ES-I3 (cell line): Measurements from ENCODE around the gene PLTP.

Experiments used
- H3K36me3 ChIP-seq: 2 replicates; pipeline ENCODE4 v1.6.1; 2013; ENCODE audit warnings: mild to moderate bottlenecking, low read length, control low read depth, moderate library complexity; ENCODE audit not compliant: insufficient read depth
- H3K4me1 ChIP-seq: 2 replicates; pipeline ENCODE4 v1.6.1; 2013; ENCODE audit warnings: mild to moderate bottlenecking, control low read depth, low read length; ENCODE audit not compliant: insufficient read depth
- H3K9ac ChIP-seq: 2 replicates; pipeline ENCODE4 v1.6.1; 2013; ENCODE audit warnings: low read depth, mild to moderate bottlenecking, low read length, moderate library complexity
- H3K9me3 ChIP-seq: 2 replicates; pipeline ENCODE4 v1.6.1; 2013; ENCODE audit warnings: mild to moderate bottlenecking, low read length, moderate library complexity; ENCODE audit not compliant: control insufficient read depth, insufficient read depth

Gene PLTP

GRCh38 chr20:45918779-45919537 is 7.0 kb upstream of the PLTP start:
- Histone ChIP-seq H3K36me3 (no peaks in the 10 kb centered on the region), H3K4me1 (peaks cover 4% of the 10 kb centered on the region; the same call in 1 of the 2 replicates), H3K9ac (no peak overlapping the region), H3K9me3 (no peaks in the 10 kb centered on the region)

DNA sequence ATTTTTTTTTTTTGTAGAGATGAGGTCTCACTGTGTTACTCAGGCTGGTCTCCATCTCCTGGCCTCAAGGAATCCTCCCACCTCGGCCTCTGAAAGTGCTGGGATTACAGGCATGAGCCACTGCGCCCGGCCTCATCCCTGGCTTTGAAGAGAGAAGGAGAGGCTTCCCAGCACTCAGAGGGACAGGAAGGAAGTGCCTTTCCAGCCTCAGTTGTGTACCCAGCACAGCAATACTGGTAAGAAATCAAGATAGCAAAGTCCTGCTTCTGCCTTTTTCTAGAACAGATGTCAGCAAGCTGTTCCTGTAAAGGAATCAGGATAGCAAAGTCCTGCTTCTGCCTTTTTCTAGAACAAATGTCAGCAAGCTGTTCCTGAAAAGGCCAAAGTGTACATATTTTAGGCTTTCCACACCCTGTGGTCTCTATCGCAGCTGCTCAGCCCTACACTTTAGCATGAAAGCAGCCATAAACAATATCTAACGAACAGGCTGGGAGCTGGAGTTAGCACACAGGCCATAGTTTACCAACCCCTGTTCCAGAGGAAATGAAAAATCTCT is 6.3 kb upstream of the PLTP start:
- H3K9ac ChIP-seq, result no peak overlapping the region
- no peaks in the 10 kb centered on the region for H3K36me3 ChIP-seq
- peaks cover 4% of the 10 kb centered on the region; the same call in 1 of the 2 replicates for H3K4me1 ChIP-seq
- no peaks in the 10 kb centered on the region for H3K9me3 ChIP-seq

- H3K4me1 ChIP-seq, result peaks cover 4% of the 10 kb centered on the region; the same call in 1 of the 2 replicates
- H3K36me3 ChIP-seq, result no peaks in the 10 kb centered on the region
- H3K9ac ChIP-seq, result no peak overlapping the region
- no peaks in the 10 kb centered on the region for H3K9me3 ChIP-seq
Measured at GRCh38 chr20:45917790-45918141, 5.8 kb upstream of the PLTP start.

DNA sequence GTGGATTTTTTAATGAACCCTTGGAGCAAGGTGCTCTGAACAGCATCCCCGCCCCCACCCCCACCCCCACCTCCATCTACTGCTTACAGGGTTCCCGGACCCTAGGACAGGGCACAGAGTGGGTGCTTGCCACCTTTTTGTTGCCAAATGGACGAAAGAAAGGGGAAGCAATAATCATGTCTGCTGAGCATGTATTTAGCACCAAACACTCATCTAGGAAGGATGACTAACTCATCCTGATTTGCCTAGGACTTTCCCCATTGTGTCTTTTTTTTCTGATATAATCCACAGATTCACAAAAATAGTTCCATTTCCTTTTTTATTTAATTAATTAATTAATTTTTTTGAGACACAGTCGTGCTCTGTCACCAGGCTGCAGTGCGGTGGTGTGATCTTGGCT is 1.2 kb upstream of the PLTP start:
- Histone ChIP-seq H3K9ac (no peak overlapping the region), H3K4me1 (no peaks in the 10 kb centered on the region; the same call in 1 of the 2 replicates), H3K9me3 (no peaks in the 10 kb centered on the region), H3K36me3 (peaks cover 3% of the 10 kb centered on the region)

GRCh38 chr20:45912344-45912682 is 358 bp upstream of the PLTP start:
- H3K9ac ChIP-seq, result peak overlapping the region; percentile 73; the same call in 1 of the 2 replicates
- no peaks in the 10 kb centered on the region; the same call in 1 of the 2 replicates for H3K4me1 ChIP-seq
- no peaks in the 10 kb centered on the region for H3K9me3 ChIP-seq
- peaks cover 3% of the 10 kb centered on the region for H3K36me3 ChIP-seq

DNA sequence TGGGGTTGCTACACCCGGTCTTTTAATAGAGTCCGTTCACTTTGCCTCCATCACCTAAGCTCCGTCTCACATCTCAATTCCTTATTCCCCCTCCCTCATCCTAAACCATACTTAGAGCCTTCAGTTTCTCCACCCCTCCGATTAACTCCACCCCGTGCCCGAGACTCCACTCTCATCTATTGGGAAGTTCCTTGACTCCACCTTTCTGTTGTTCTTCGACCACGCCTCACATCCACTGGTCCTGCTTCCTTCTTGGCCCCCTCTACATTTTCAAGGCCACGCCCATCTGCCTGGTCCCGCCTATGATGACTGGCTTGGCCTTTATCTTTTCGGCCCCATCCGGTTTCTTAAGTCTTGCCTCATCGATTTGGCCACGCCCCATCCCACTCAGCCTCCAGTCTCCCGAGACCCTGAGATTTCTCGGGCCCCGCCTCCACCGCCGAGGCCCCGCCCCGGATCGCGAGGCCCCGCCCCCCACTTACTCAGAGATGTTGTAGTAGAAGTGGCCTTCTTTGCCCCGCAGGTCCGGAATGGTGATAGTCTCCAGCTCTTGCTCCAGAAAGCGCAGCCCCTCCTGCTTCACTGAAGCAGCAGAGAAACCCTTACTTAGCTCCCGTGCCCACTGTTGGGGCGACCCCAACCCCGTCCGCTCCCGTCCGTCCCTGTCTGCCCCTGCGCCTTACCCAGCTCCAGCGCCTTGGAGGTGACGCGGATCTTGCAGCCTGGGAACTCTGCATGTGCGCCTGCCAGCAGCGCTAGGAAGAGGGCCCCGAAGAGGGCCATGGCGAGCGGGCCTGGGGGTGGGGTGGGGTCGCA is 1.1 kb downstream of the PLTP start:
- H3K9ac ChIP-seq, result peak overlapping the region; percentile 73

GRCh38 chr20:45909817-45910669 is 1.9 kb downstream of the PLTP start:
- Histone ChIP-seq H3K36me3 (peaks cover 5% of the 10 kb centered on the region), H3K9me3 (no peaks in the 10 kb centered on the region), H3K9ac (peak overlapping the region; percentile 32; the same call in 1 of the 2 replicates), H3K4me1 (no peaks in the 10 kb centered on the region; the same call in 1 of the 2 replicates)

More for the DNA sequence above, 1.1 kb downstream of the PLTP start:
- no peaks in the 10 kb centered on the region for H3K9me3 ChIP-seq
- H3K4me1 ChIP-seq, result no peaks in the 10 kb centered on the region; the same call in 1 of the 2 replicates
- peaks cover 3% of the 10 kb centered on the region for H3K36me3 ChIP-seq

- Histone ChIP-seq H3K36me3 (peaks cover 7% of the 10 kb centered on the region), H3K9ac (no peak overlapping the region), H3K4me1 (no peaks in the 10 kb centered on the region; the same call in 1 of the 2 replicates), H3K9me3 (no peaks in the 10 kb centered on the region)
Measured at GRCh38 chr20:45909336-45909808, 2.6 kb downstream of the PLTP start.

GRCh38 chr20:45908084-45908483 is 3.9 kb downstream of the PLTP start:
- Histone ChIP-seq H3K36me3 (peaks cover 8% of the 10 kb centered on the region), H3K4me1 (no peaks in the 10 kb centered on the region; the same call in 1 of the 2 replicates), H3K9ac (no peak overlapping the region), H3K9me3 (no peaks in the 10 kb centered on the region)

DNA sequence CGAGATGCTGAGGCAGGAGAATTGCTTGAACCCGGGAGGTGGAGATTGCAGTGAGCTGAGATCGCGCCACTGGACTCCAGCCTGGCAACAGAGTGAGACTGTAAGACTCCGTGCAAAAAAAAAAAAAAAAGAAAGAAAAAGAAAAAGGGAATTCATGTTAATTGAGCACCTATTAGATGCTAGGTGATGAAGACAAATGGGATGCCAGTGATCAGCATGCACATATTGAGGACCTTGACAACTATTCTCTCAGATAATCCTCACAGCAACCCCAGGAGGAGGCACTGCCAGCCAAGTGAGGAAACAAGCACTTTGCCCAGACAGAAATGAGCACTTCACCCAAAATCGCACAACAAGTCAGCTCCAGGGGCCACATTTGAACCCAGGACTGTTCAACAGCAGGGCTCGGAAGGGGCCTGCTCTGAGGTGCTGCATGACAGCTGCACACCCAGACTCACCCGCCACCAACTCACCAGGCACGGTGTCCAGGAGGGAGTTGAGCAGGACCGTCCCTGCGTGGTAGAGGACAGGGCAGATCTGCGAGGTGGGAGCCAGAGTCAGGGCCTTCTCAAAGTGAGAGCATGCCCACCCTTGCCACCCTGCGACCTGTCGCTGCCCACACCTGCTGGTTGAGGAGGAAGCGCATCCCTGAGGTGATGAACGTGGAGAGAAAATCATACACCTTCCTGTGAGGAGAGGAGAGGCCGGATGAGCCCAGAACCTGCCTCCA is 4.6 kb downstream of the PLTP start:
- H3K4me1 ChIP-seq, result no peaks in the 10 kb centered on the region; the same call in 1 of the 2 replicates
- no peak overlapping the region for H3K9ac ChIP-seq
- no peaks in the 10 kb centered on the region for H3K9me3 ChIP-seq
- peaks cover 8% of the 10 kb centered on the region for H3K36me3 ChIP-seq

GRCh38 chr20:45905505-45906079 is 6.4 kb downstream of the PLTP start:
- Histone ChIP-seq H3K9me3 (no peaks in the 10 kb centered on the region), H3K36me3 (peaks cover 13% of the 10 kb centered on the region), H3K4me1 (no peaks in the 10 kb centered on the region; the same call in 1 of the 2 replicates), H3K9ac (no peak overlapping the region)

DNA sequence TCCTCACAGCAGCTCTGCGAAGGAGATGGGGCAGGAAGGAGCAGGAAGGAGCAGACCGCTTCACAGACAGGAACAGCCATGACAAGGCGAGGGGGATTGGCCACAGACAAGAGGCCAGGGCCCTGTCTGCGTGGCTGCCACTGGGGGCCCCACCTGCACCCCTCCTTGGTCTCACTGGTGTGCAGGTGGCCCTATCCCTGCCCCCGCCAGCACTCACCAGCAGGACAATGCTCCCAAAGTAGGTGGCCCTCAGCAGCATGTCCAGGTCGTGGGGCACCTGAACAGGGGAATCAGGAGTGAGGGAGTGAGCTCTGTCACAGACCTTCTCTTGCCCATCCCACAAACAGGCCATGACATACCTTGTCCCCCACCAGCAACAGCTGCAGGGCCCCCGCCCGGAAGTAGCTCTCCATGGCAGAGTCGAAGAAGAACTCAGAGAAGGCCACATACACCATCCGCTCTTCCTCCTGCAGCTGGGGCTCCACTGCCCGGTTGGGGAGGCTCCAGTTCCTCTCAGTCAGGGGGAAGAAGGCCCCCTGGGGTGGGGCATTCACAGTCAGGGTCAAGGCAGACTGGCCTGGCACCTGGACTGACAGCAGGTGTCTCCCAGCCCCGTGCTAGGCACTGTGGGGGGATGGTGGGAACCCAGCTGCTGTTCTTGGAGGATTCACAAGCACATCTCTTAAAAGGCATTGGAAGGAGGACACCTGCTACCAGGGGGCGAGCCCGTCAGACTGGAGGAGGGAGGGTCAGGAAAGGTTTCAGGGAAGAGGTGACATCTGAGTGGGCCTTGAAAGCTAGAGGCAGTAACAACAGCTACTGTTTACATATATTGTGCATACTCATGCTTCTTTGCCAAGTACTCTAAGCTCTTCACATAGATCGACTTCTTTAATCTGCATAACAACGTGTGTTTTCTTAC is 7.1 kb downstream of the PLTP start:
- no peaks in the 10 kb centered on the region for H3K9me3 ChIP-seq
- peaks cover 15% of the 10 kb centered on the region for H3K36me3 ChIP-seq
- H3K9ac ChIP-seq, result no peak overlapping the region
- H3K4me1 ChIP-seq, result no peaks in the 10 kb centered on the region
